Activated CD4-positive, alpha-beta T cell treated with anti-CD3 and anti-CD28 coated beads, Interleukin-2, amount 10 ng/mL, durations not matched to agents 7 days and 5 days (primary cell): ENCODE data around the gene ARHGAP28. TPM values are rescaled to one million over a fixed set of nuclear protein-coding genes. Genes with fewer than 3 reads are reported as not detected.

Experiments
- CTCF ChIA-PET: fragments of 350-600 bp; sonication (Branson Sonifier 250); formaldehyde crosslinking; loops from one replicate; lab custom pipeline; 2021; ENCODE audit warnings: antibody characterized with exemption; lab: Charles Lee
- POLR2A ChIA-PET: fragments of 350-600 bp; sonication (Branson Sonifier 250); formaldehyde crosslinking; loops from one replicate; lab custom pipeline; 2021; ENCODE audit warnings: antibody characterized with exemption; lab: Charles Lee
- DNase-seq: peaks from one replicate; pipeline ENCODE4 v3.0.0-alpha.2; 2020
- H3K27ac Mint-ChIP-seq: one replicate; pipeline ENCODE4 v1.8.0; 2021; ENCODE audit warnings: mild to moderate bottlenecking, moderate library complexity, mixed read lengths
- H3K27me3 Mint-ChIP-seq: one replicate; pipeline ENCODE4 v1.8.0; 2021; ENCODE audit warnings: mixed read lengths
- H3K36me3 Mint-ChIP-seq: one replicate; pipeline ENCODE4 v1.8.0; 2021; ENCODE audit warnings: low read depth, mixed read lengths
- H3K4me1 Mint-ChIP-seq: one replicate; pipeline ENCODE4 v1.8.0; 2021; ENCODE audit warnings: mixed read lengths
- H3K4me3 Mint-ChIP-seq: one replicate; pipeline ENCODE4 v1.8.0; 2021; ENCODE audit warnings: mild to moderate bottlenecking, moderate library complexity, mixed read lengths
- H3K9me3 Mint-ChIP-seq: one replicate; pipeline ENCODE4 v1.8.0; 2021; ENCODE audit warnings: mixed read lengths
- total RNA-seq, 2 experiments: library from RNA; stranded (reverse); gene quantifications; one replicate each; pipeline ENCODE4 v1.2.3, GENCODE V29; 2021

ARHGAP28 gene
- total RNA-seq, 2 experiments from 2014 or later, result not detected

DNA sequence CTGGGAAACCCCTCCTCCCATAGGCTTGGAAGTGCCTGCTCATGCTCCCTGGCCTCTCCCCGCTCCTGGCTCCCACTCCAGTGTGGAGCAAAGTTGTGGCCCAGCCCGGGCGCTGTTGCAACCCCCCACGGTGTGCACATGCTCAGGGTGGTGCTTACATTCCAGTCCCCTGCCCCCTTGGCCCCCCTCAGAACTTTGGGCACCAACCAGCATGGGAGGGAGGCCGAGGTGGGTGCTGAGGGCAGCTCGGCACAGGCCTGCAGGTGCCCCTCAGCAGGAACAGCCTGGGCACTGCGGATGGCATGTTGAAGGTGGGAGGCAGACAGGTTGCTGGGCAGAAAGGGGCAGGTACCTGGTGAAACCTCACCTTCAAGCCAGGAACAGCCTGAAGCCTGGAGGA lies 125.3 kb downstream of the ARHGAP28 start:
- CTCF ChIA-PET, result no interaction called here
- Mint-ChIP-seq H3K36me3 (no peaks in the 10 kb centered on the region), H3K9me3 (no peaks in the 10 kb centered on the region), H3K27ac (no peak overlapping the region), H3K4me3 (no peak overlapping the region), H3K27me3 (no peaks in the 10 kb centered on the region), H3K4me1 (no peaks in the 10 kb centered on the region)
- no peak for DNase-seq
- POLR2A ChIA-PET, result no interaction called here

- ChIA-PET CTCF (no interaction called here), POLR2A (no interaction called here)
- H3K9me3 Mint-ChIP-seq, result no peaks in the 10 kb centered on the region
- no peaks in the 10 kb centered on the region for H3K27me3 Mint-ChIP-seq
- DNase-seq, result no peak
- H3K27ac Mint-ChIP-seq, result no peak overlapping the region
- H3K4me1 Mint-ChIP-seq, result no peaks in the 10 kb centered on the region
- no peaks in the 10 kb centered on the region for H3K36me3 Mint-ChIP-seq
- H3K4me3 Mint-ChIP-seq, result no peak overlapping the region
Observed at GRCh38 chr18:6855767-6856166, 126.3 kb downstream of the ARHGAP28 start.

- ChIA-PET CTCF (no interaction called here), POLR2A (no interaction called here)
- no peaks in the 10 kb centered on the region for H3K27me3 Mint-ChIP-seq
- H3K9me3 Mint-ChIP-seq, result no peaks in the 10 kb centered on the region
- no peaks in the 10 kb centered on the region for H3K36me3 Mint-ChIP-seq
- H3K4me3 Mint-ChIP-seq, result no peak overlapping the region
- no peaks in the 10 kb centered on the region for H3K4me1 Mint-ChIP-seq
- no peak overlapping the region for H3K27ac Mint-ChIP-seq
- no peak for DNase-seq
Observed at GRCh38 chr18:6857300-6857699, 127.8 kb downstream of the ARHGAP28 start.

- DNase-seq, result no peak
- Mint-ChIP-seq H3K4me1 (no peaks in the 10 kb centered on the region), H3K36me3 (no peaks in the 10 kb centered on the region), H3K27me3 (no peaks in the 10 kb centered on the region), H3K9me3 (no peaks in the 10 kb centered on the region), H3K4me3 (no peak overlapping the region), H3K27ac (no peak overlapping the region)
- ChIA-PET POLR2A (no interaction called here), CTCF (no interaction called here)
Observed at GRCh38 chr18:6859676-6860422, 130.3 kb downstream of the ARHGAP28 start.

GRCh38 chr18:6860804-6861448 lies 131.4 kb downstream of the ARHGAP28 start:
- no peaks in the 10 kb centered on the region for H3K36me3 Mint-ChIP-seq
- ChIA-PET CTCF (no interaction called here), POLR2A (no interaction called here)
- no peaks in the 10 kb centered on the region for H3K27me3 Mint-ChIP-seq
- H3K9me3 Mint-ChIP-seq, result no peaks in the 10 kb centered on the region
- no peak for DNase-seq
- no peaks in the 10 kb centered on the region for H3K4me1 Mint-ChIP-seq
- no peak overlapping the region for H3K4me3 Mint-ChIP-seq
- no peak overlapping the region for H3K27ac Mint-ChIP-seq

DNA sequence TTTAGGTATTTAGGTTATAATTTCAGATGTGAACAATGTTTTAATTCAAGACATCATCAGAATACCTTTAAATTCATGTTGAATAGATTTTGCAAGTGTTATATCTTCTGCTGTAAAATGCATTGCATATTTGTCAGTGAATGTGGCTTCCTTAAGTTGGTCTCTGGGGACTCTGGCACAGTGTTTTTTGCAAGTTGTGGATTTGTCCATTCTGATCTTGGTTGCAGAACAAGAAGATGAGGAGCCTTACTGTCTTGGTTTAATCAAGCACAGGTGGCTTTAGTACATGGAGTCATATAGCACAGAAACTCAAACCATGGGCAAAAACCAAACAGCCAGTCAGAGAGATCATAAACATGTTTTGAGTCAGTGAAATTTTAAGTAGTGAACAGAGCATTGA lies 135.7 kb downstream of the ARHGAP28 start:
- Mint-ChIP-seq H3K27me3 (no peaks in the 10 kb centered on the region), H3K4me3 (no peak overlapping the region), H3K36me3 (no peaks in the 10 kb centered on the region), H3K27ac (no peak overlapping the region), H3K4me1 (no peaks in the 10 kb centered on the region), H3K9me3 (no peaks in the 10 kb centered on the region)
- ChIA-PET POLR2A (no interaction called here), CTCF (no interaction called here)
- no peak for DNase-seq

DNA sequence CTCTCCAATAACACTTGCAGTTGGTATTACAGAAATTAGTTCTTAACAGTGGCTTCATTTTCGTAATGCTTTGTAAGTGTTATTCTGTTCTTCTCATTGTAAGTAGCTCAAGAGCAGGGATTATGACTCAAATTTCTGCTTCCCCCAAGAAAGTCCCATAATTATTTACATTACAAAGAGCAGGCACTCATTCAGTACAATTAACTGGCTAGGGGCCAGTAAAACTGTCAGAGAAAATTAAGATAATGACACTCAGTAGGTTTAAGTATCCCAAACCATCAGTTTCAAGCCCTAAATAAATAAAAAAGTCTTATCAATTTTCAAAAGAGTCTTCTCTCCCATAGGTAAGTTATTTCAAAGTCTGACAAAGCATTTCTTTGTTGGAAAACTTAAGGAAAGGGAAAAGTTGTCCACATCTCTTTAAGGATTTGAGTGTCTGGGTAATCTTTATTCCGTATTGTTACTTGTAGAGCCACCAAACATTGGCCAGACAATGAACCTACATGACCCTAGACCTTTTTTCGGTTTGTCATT lies 137.1 kb downstream of the ARHGAP28 start:
- CTCF ChIA-PET, result no interaction called here
- POLR2A ChIA-PET, result no interaction called here
- Mint-ChIP-seq H3K27ac (no peak overlapping the region), H3K9me3 (no peaks in the 10 kb centered on the region), H3K36me3 (no peaks in the 10 kb centered on the region), H3K27me3 (no peaks in the 10 kb centered on the region), H3K4me3 (no peak overlapping the region), H3K4me1 (no peaks in the 10 kb centered on the region)
- DNase-seq, result no peak

- ChIA-PET CTCF (no interaction called here), POLR2A (no interaction called here)
- no peaks in the 10 kb centered on the region for H3K27me3 Mint-ChIP-seq
- no peaks in the 10 kb centered on the region for H3K36me3 Mint-ChIP-seq
- no peak for DNase-seq
- H3K4me3 Mint-ChIP-seq, result no peak overlapping the region
- H3K27ac Mint-ChIP-seq, result no peak overlapping the region
- no peaks in the 10 kb centered on the region for H3K4me1 Mint-ChIP-seq
- no peaks in the 10 kb centered on the region for H3K9me3 Mint-ChIP-seq
Observed at GRCh38 chr18:6868033-6868432, 138.5 kb downstream of the ARHGAP28 start.

GRCh38 chr18:6871566-6871965 lies 142.1 kb downstream of the ARHGAP28 start:
- ChIA-PET POLR2A (no interaction called here), CTCF (no interaction called here)
- Mint-ChIP-seq H3K4me3 (no peak overlapping the region), H3K9me3 (no peaks in the 10 kb centered on the region), H3K36me3 (no peaks in the 10 kb centered on the region), H3K4me1 (no peaks in the 10 kb centered on the region), H3K27me3 (no peaks in the 10 kb centered on the region), H3K27ac (no peak overlapping the region)
- DNase-seq, result no peak

DNA sequence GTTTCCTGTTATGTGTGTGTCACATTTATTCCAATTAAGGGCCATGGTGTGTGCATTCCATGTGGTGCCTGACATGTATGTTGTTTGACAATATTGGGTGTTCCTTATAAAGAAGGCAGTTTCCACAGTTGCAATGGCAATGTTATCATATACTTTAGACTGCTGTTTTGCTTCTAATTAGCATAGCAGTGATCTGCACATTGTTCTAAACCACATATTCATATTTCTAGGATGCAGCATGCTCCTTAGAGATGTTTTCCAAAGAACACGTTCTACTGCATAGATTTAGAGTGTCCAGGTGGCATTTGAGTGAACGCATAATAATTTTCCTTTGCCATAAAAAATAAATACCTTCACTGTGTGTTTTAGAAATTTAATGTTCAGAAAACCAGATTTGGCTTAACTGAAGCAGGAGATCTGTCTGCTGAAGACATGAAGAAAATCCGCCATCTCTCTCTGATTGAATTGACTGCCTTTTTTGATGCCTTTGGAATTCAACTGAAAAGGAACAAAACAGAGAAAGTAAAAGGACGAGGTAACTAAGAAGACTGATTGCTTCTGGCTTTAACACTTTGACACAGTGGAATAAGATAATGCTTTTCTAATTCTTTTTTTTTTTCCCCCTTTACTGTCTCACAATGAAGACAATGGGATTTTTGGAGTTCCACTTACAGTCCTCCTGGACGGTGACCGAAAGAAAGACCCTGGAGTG lies 143.7 kb downstream of the ARHGAP28 start:
- H3K27me3 Mint-ChIP-seq, result no peaks in the 10 kb centered on the region
- DNase-seq, result no peak

DNA sequence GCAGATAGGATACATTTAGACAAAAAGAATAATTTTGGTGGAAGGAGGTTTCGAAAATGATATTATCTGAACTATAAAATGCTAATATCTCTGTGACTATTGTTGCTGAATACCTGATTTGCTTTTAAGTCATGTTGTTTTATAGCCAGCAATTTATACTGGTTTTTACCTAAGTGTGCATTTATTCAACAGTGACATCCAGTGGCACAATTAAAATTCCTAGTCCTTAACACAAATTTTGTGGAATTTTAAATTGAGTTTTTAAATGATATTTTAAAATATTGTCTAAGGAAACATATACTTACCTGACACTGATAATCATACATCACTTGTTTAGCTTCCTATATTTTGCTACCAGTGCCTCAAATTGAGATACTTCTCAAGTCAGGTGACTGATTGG lies 144.8 kb downstream of the ARHGAP28 start:
- H3K4me3 Mint-ChIP-seq, result no peak overlapping the region
- H3K36me3 Mint-ChIP-seq, result no peaks in the 10 kb centered on the region
- H3K4me1 Mint-ChIP-seq, result no peaks in the 10 kb centered on the region
- H3K27ac Mint-ChIP-seq, result no peak overlapping the region
- POLR2A ChIA-PET, result no interaction called here
- no peak for DNase-seq
- no peaks in the 10 kb centered on the region for H3K27me3 Mint-ChIP-seq
- CTCF ChIA-PET, result no interaction called here
- peaks cover 2% of the 10 kb centered on the region for H3K9me3 Mint-ChIP-seq

More for the DNA sequence above, 143.7 kb downstream of the ARHGAP28 start:
- H3K9me3 Mint-ChIP-seq, result peaks cover 2% of the 10 kb centered on the region
- H3K4me1 Mint-ChIP-seq, result no peaks in the 10 kb centered on the region
- POLR2A ChIA-PET, result no interaction called here
- no peak overlapping the region for H3K4me3 Mint-ChIP-seq
- H3K27ac Mint-ChIP-seq, result no peak overlapping the region
- no peaks in the 10 kb centered on the region for H3K36me3 Mint-ChIP-seq
- CTCF ChIA-PET, result no interaction called here

GRCh38 chr18:6875749-6876148 lies 146.2 kb downstream of the ARHGAP28 start:
- H3K4me1 Mint-ChIP-seq, result no peaks in the 10 kb centered on the region
- no peaks in the 10 kb centered on the region for H3K36me3 Mint-ChIP-seq
- no peaks in the 10 kb centered on the region for H3K27me3 Mint-ChIP-seq
- ChIA-PET POLR2A (no interaction called here), CTCF (no interaction called here)
- no peak for DNase-seq
- peaks cover 2% of the 10 kb centered on the region for H3K9me3 Mint-ChIP-seq
- no peak overlapping the region for H3K27ac Mint-ChIP-seq
- no peak overlapping the region for H3K4me3 Mint-ChIP-seq

GRCh38 chr18:6876641-6877041 lies 147.1 kb downstream of the ARHGAP28 start:
- Mint-ChIP-seq H3K4me3 (no peak overlapping the region), H3K9me3 (peaks cover 2% of the 10 kb centered on the region), H3K27ac (no peak overlapping the region), H3K4me1 (no peaks in the 10 kb centered on the region), H3K36me3 (no peaks in the 10 kb centered on the region), H3K27me3 (no peaks in the 10 kb centered on the region)
- ChIA-PET POLR2A (no interaction called here), CTCF (no interaction called here)
- DNase-seq, result no peak
